ENCODE results near the gene SMIM8.

The SMIM8 gene

GRCh38 chr6:87336367-87336766 lies 14.0 kb downstream of the SMIM8 start:
- no peak for DNase-seq

- no peak for DNase-seq
Observed at GRCh38 chr6:87340230-87340629, 17.8 kb downstream of the SMIM8 start.

GRCh38 chr6:87341158-87341557 lies 18.8 kb downstream of the SMIM8 start:
- no peak for DNase-seq

GRCh38 chr6:87341899-87342298 lies 19.5 kb downstream of the SMIM8 start:
- DNase-seq = no peak

GRCh38 chr6:87342829-87343228 lies 20.4 kb downstream of the SMIM8 start:
- no peak for DNase-seq

GRCh38 chr6:87344731-87345130 lies 22.3 kb downstream of the SMIM8 start, which contains the start of gene C6orf163:
Gene C6orf163, plus strand, starts transcription at chr6:87344813. Its CDS starts 287 bp downstream, at chr6:87345100.
- no peak for DNase-seq

GRCh38 chr6:87346700-87347099 lies 24.3 kb downstream of the SMIM8 start:
- DNase-seq = no peak

GRCh38 chr6:87349896-87350295 lies 27.5 kb downstream of the SMIM8 start:
- DNase-seq = no peak

- no peak for DNase-seq
Observed at GRCh38 chr6:87350516-87350915, 28.1 kb downstream of the SMIM8 start.

- DNase-seq = no peak
Observed at GRCh38 chr6:87351583-87351982, 29.2 kb downstream of the SMIM8 start.

GRCh38 chr6:87356181-87356580 lies 33.8 kb downstream of the SMIM8 start:
- no peak for DNase-seq

- no peak for DNase-seq
Observed at GRCh38 chr6:87357479-87358196, 35.2 kb downstream of the SMIM8 start.

GRCh38 chr6:87364602-87365252 lies 42.3 kb downstream of the SMIM8 start:
- no peak for DNase-seq

- DNase-seq = no peak
Observed at GRCh38 chr6:87366072-87366827, 43.9 kb downstream of the SMIM8 start.

- no peak for DNase-seq
Observed at GRCh38 chr6:87366899-87367298, 44.5 kb downstream of the SMIM8 start.

GRCh38 chr6:87373377-87373776 lies 51.0 kb downstream of the SMIM8 start:
- no peak for DNase-seq

GRCh38 chr6:87375315-87375714 lies 52.9 kb downstream of the SMIM8 start:
- DNase-seq = no peak

- no peak for DNase-seq
Observed at GRCh38 chr6:87376643-87377042, 54.3 kb downstream of the SMIM8 start.

- no peak for DNase-seq
Observed at GRCh38 chr6:87378947-87379346, 56.6 kb downstream of the SMIM8 start.

GRCh38 chr6:87382861-87383260 lies 60.5 kb downstream of the SMIM8 start:
- DNase-seq = no peak

- DNase-seq = no peak
Observed at GRCh38 chr6:87384038-87384437, 61.6 kb downstream of the SMIM8 start.

GRCh38 chr6:87384449-87384848 lies 62.1 kb downstream of the SMIM8 start:
- no peak for DNase-seq

GRCh38 chr6:87391334-87391733 lies 68.9 kb downstream of the SMIM8 start:
- peak; percentile 4 for DNase-seq

All from activated CD4-positive, alpha-beta T cell treated with anti-CD3 and anti-CD28 coated beads, Interleukin-2, Interleukin-6, amounts not matched to agents 100 ng/mL and 50 ng/mL, durations not matched to agents 16 hours and 8 hours (primary cell).